HEK293 (cell line): ENCODE results near the gene CKS2.

ENCODE experiments used
- TCF7L2 ChIP-seq: IDR thresholded peaks from 2 replicates; pipeline ENCODE4 v1.6.1; 2011; ENCODE audit warnings: low read depth, mild to moderate bottlenecking, inconsistent platforms, low read length, moderate library complexity, borderline replicate concordance
- ZNF596 ChIP-seq: fragments of 450-650 bp; IDR thresholded peaks from 2 replicates; pipeline ENCODE4 v1.5.0; 2018; ENCODE audit warnings: missing biosample characterization, mild to moderate bottlenecking, missing genetic modification characterization, moderate library complexity
- TF ChIP-seq, protein P1 (sequence below): fragments of 450-650 bp; formaldehyde crosslinking; IDR thresholded peaks from 2 replicates; pipeline ENCODE4 v1.5.1; 2016; ENCODE audit warnings: missing biosample characterization, missing genetic modification characterization

DNA sequence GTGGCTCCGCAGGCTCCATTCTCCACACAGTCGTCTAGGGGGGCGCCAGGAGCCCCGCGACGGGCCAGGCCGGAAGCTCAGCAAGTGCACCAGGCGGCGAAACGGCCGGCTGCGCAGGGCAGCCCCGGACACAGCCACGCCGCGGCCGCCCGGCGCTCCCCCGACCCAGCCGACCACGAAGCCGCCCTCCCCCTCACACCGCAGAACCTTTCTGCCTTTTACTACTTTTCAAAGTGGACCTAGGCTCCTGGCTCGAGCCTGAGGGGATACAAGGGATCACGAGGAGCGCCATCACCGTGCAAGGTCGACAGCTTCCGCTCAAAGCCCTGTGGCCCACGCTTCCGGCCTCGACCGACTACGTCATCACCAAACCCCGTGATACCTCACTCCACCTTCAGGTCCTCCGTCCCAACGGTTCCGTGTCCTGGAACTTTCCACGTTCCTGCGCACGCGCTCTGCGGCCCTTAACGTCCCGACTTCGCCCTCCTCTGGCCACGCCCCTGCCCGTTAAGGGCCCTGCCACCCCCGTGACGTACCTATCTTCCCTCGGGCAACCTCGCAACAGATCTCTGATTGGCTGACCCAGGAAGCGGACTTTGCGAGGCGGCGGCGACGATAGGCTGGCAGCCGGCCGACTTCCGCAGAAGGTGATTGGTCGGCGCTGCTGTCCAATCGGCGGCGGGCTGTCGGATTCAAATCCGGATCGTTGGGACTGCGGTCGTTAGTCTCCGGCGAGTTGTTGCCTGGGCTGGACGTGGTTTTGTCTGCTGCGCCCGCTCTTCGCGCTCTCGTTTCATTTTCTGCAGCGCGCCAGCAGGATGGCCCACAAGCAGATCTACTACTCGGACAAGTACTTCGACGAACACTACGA is at the start of gene CKS2:
- TF ChIP-seq ZNF596 (no peak), TCF7L2 (no peak)
- TF ChIP-seq, protein P1, sequence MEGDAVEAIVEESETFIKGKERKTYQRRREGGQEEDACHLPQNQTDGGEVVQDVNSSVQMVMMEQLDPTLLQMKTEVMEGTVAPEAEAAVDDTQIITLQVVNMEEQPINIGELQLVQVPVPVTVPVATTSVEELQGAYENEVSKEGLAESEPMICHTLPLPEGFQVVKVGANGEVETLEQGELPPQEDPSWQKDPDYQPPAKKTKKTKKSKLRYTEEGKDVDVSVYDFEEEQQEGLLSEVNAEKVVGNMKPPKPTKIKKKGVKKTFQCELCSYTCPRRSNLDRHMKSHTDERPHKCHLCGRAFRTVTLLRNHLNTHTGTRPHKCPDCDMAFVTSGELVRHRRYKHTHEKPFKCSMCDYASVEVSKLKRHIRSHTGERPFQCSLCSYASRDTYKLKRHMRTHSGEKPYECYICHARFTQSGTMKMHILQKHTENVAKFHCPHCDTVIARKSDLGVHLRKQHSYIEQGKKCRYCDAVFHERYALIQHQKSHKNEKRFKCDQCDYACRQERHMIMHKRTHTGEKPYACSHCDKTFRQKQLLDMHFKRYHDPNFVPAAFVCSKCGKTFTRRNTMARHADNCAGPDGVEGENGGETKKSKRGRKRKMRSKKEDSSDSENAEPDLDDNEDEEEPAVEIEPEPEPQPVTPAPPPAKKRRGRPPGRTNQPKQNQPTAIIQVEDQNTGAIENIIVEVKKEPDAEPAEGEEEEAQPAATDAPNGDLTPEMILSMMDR (tag by site-specific recombination): peak; percentile 49; the same call in 1 of the 2 replicates
